CD14-positive monocyte (primary cell): ENCODE measurements around the gene NFU1. TPM values are rescaled to one million over a fixed set of nuclear protein-coding genes. Genes with fewer than 3 reads are reported as not detected.
"Not testable (repeated sequence)": the region's sequence is repeated elsewhere in the genome, so short reads cannot be mapped to it uniquely, and the experiment has no call there.

Experiments
- DNase-seq, 3 donors: peaks; one replicate each; pipeline ENCODE4 v3.0.0-alpha.2; 2011 to 2022
- H2AFZ ChIP-seq: 2 replicates; pipeline ENCODE4 v1.6.0; 2012; ENCODE audit warnings: mild to moderate bottlenecking, low read depth, low read length, inconsistent platforms; ENCODE audit not compliant: insufficient read depth, poor library complexity, severe bottlenecking
- H3K27ac ChIP-seq, 2 donors: 1 replicate in 1 of 2; 2 replicates in 1 of 2; pipeline ENCODE4 v1.5.1; 2012 to 2013; ENCODE audit warnings: low read length in 2 of 2, control low read depth in 1 of 2, inconsistent platforms in 1 of 2, low read depth in 1 of 2, mild to moderate bottlenecking in 1 of 2
- H3K27me3 ChIP-seq, 2 donors: one replicate each; pipeline versions ENCODE4 v1.6.0 to v1.6.1; 2011 to 2013; ENCODE audit warnings: low read length in 2 of 2; ENCODE audit not compliant: control insufficient read depth in 2 of 2, insufficient read depth in 2 of 2
- H3K36me3 ChIP-seq, 2 donors: replicated peaks in 1 of 2; 1 replicate in 1 of 2; 2 replicates in 1 of 2; pipeline versions ENCODE4 v1.5.1 to v1.6.1; 2012 to 2013; ENCODE audit warnings: low read length in 2 of 2, control low read depth in 1 of 2, inconsistent platforms in 1 of 2, mild to moderate bottlenecking in 1 of 2; ENCODE audit not compliant: insufficient read depth in 2 of 2, control insufficient read depth in 1 of 2
- H3K4me1 ChIP-seq, 2 donors: 1 replicate in 1 of 2; 2 replicates in 1 of 2; pipeline versions ENCODE4 v1.5.1 to v1.6.1; 2012 to 2013; ENCODE audit warnings: low read length in 2 of 2, control low read depth in 1 of 2, inconsistent platforms in 1 of 2, mild to moderate bottlenecking in 1 of 2, moderate library complexity in 1 of 2; ENCODE audit not compliant: insufficient read depth in 2 of 2, control insufficient read depth in 1 of 2
- H3K4me2 ChIP-seq: replicated peaks from 2 replicates; pipeline ENCODE3; 2012; ENCODE audit warnings: low read length, moderate library complexity, mild to moderate bottlenecking; ENCODE audit not compliant: poor library complexity, severe bottlenecking; ENCODE audit errors: extremely low read depth
- H3K4me3 ChIP-seq, 3 experiments: fragments of 200-600 bp in 1 of 3; sonication (generic) in 1 of 3; replicated peaks in 1 of 3; 1 replicate in 2 of 3; 2 replicates in 1 of 3; pipeline ENCODE4 v1.5.1; 2011 to 2013; ENCODE audit warnings: low read length in 3 of 3, mild to moderate bottlenecking in 3 of 3, control low read depth in 2 of 3, low read depth in 2 of 3, inconsistent platforms in 1 of 3, moderate library complexity in 1 of 3
- H3K79me2 ChIP-seq: 2 replicates; pipeline ENCODE4 v1.6.0; 2012; ENCODE audit warnings: mild to moderate bottlenecking, control low read depth, inconsistent platforms, low read length, moderate library complexity; ENCODE audit not compliant: insufficient read depth
- H3K9ac ChIP-seq: 2 replicates; pipeline ENCODE4 v1.6.0; 2017; ENCODE audit warnings: low read length, mild to moderate bottlenecking; ENCODE audit not compliant: insufficient read depth, poor library complexity, severe bottlenecking
- H3K9me3 ChIP-seq, 2 donors: replicated peaks in 1 of 2; 1 replicate in 1 of 2; 2 replicates in 1 of 2; pipeline versions ENCODE4 v1.5.1 to v1.6.1; 2012 to 2013; ENCODE audit warnings: low read length in 2 of 2, control low read depth in 1 of 2; ENCODE audit not compliant: control insufficient read depth in 1 of 2, insufficient read depth in 1 of 2
- H4K20me1 ChIP-seq: 2 replicates; pipeline ENCODE4 v1.6.0; 2012; ENCODE audit warnings: mild to moderate bottlenecking, low read length, control low read depth, moderate library complexity; ENCODE audit not compliant: insufficient read depth
- H3K27ac Mint-ChIP-seq, 7 donors: one replicate each; pipeline ENCODE4 v1.8.0; 2020; ENCODE audit warnings: mild to moderate bottlenecking in 7 of 7, mixed read lengths in 7 of 7, moderate library complexity in 6 of 7, inconsistent platforms in 2 of 7
- H3K27me3 Mint-ChIP-seq, 3 donors: one replicate each; pipeline ENCODE4 v1.8.0; 2021 to 2022; ENCODE audit warnings: low read depth in 3 of 3, mild to moderate bottlenecking in 3 of 3, mixed read lengths in 3 of 3, moderate library complexity in 3 of 3, inconsistent platforms in 1 of 3
- H3K36me3 Mint-ChIP-seq, 2 donors: one replicate each; pipeline ENCODE4 v1.8.0; 2020; ENCODE audit warnings: mixed read lengths in 2 of 2, inconsistent platforms in 1 of 2, mild to moderate bottlenecking in 1 of 2
- H3K4me1 Mint-ChIP-seq: one replicate; pipeline ENCODE4 v1.8.0; 2020; ENCODE audit warnings: mild to moderate bottlenecking, mixed read lengths
- H3K4me3 Mint-ChIP-seq, 2 donors: one replicate each; pipeline ENCODE4 v1.8.0; 2020; ENCODE audit warnings: mild to moderate bottlenecking in 2 of 2, mixed read lengths in 2 of 2, moderate library complexity in 1 of 2
- H3K9me3 Mint-ChIP-seq, 7 donors: one replicate each; pipeline ENCODE4 v1.8.0; 2020 to 2022; ENCODE audit warnings: mixed read lengths in 7 of 7, mild to moderate bottlenecking in 6 of 7, moderate library complexity in 6 of 7, inconsistent platforms in 2 of 7
- WGBS: methylation state at CpG from one replicate; pipeline ENCODE4 v1.1.5; 2013; ENCODE audit warnings: missing lambda C conversion rate; ENCODE audit not compliant: insufficient coverage; 5-methylcytosine and 5-hydroxymethylcytosine counted together
- intact Hi-C, 2 donors: fragments of 100-400 bp; cut with micrococcal nuclease; formaldehyde crosslinking; loops; one replicate each; pipeline versions ENCODE4 v1.15.0 to v1.15.1; 2023
- polyA plus RNA-seq, 3 donors: library from polyadenylated mRNA; depleted of rRNA in 1 of 3; unstranded in 2 of 3; stranded (reverse) in 1 of 3; fragments of 300-500 nt in 2 of 3; fragments of >200 nt in 1 of 3; fragmentation: Illumina TruSeq in 2 of 3; gene quantifications; 1 replicate in 2 of 3; 2 replicates in 1 of 3; pipeline ENCODE4 v1.2.3, GENCODE V29; 2012 to 2021
- TF ChIP-seq, protein P1 (sequence below): fragments of 200-600 bp; IDR thresholded peaks from one replicate; pipeline ENCODE4 v1.8.0; 2022; ENCODE audit warnings: antibody characterized with exemption, mild to moderate bottlenecking

NFU1 gene
- polyA plus RNA-seq, 3 donors, result 10.5 to 56.1 (median 43.0) TPM

DNA sequence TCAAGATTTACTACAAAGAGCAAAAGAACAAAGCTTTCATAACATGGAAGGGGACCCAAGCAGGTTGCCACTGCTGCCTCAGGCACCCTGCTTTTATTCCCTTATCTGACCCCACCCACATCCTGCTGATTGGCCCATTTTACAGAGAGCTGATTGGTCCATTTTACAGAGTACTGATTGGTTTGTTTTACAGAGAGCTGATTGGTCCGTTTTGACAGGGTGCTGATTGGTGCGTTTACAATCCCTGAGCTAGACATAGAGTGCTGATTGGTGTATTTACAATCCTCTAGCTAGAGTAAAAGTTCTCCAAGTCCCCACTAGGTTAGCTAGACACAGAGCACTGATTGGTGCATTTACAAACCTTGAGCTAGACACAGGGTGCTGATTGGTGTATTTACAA is 2.3 kb upstream of the NFU1 start:
- WGBS, result no CpG with 5 or more reads among the region's 2 CpGs
- not testable (repeated sequence) for H3K36me3 ChIP-seq, H2AFZ ChIP-seq, H3K27me3 ChIP-seq, H3K4me2 ChIP-seq, H4K20me1 ChIP-seq, H3K36me3 Mint-ChIP-seq, H3K27me3 Mint-ChIP-seq, H3K9ac ChIP-seq, H3K27ac ChIP-seq, H3K4me3 Mint-ChIP-seq, H3K9me3 Mint-ChIP-seq, H3K4me3 ChIP-seq, H3K9me3 ChIP-seq, DNase-seq
- peaks cover 19 to 20% of the 10 kb centered on the region in 2 donors for H3K4me1 ChIP-seq
- peaks cover 15% of the 10 kb centered on the region for H3K79me2 ChIP-seq
- Mint-ChIP-seq H3K4me1 (peaks cover 29% of the 10 kb centered on the region), H3K27ac (peak overlapping the region in 1 of 7 donors; percentile 31)
- intact Hi-C loops, result loop anchor here (5.0 kb wide), 1 partner anchor 52 kb away; the partner anchor contains the start of gene GFPT1 (in 2 of the 2)

DNA sequence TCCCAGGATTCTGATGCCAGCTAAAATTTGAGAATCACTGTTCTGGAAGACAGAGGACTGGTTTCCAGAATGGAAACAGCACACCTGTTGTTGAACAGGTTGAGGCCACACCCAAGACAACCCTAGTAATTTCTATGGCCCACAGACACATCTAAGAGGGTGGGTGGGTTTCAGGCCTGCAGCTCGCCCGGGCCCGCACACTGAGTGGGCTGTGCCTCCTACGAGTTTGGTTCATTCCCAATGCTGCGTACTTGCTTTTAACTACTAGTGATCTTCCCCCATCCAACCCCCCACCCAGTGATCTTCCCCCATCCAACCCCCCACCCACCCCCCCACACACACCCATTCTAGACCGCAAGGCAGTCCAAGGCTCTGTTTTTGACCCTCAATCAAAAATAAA is 1.3 kb upstream of the NFU1 start:
- Mint-ChIP-seq H3K36me3 (peaks cover 0 to 2% of the 10 kb centered on the region in 2 donors), H3K27me3 (no peaks in the 10 kb centered on the region), H3K27ac (peak overlapping the region in 6 of 7 donors; percentile 66 to 100 (median 98)), H3K4me3 (no peak overlapping the region), H3K9me3 (peaks cover 3 to 10% (median 6%) of the 10 kb centered on the region in 7 donors), H3K4me1 (peaks cover 32% of the 10 kb centered on the region)
- Histone ChIP-seq H3K36me3 (no peaks in the 10 kb centered on the region), H3K9ac (no peak overlapping the region), H3K9me3 (peaks cover 0 to 3% of the 10 kb centered on the region in 2 donors), H3K27ac (peak overlapping the region; percentile 96 to 97), H3K4me2 (no peak overlapping the region), H4K20me1 (no peaks in the 10 kb centered on the region), H2AFZ (peak overlapping the region; percentile 94), H3K4me1 (peaks cover 19 to 20% of the 10 kb centered on the region in 2 donors), H3K79me2 (peaks cover 17% of the 10 kb centered on the region), H3K4me3 (no peak overlapping the region), H3K27me3 (no peaks in the 10 kb centered on the region)
- no CpG with 5 or more reads among the region's 6 CpGs for WGBS
- TF ChIP-seq, protein P1, sequence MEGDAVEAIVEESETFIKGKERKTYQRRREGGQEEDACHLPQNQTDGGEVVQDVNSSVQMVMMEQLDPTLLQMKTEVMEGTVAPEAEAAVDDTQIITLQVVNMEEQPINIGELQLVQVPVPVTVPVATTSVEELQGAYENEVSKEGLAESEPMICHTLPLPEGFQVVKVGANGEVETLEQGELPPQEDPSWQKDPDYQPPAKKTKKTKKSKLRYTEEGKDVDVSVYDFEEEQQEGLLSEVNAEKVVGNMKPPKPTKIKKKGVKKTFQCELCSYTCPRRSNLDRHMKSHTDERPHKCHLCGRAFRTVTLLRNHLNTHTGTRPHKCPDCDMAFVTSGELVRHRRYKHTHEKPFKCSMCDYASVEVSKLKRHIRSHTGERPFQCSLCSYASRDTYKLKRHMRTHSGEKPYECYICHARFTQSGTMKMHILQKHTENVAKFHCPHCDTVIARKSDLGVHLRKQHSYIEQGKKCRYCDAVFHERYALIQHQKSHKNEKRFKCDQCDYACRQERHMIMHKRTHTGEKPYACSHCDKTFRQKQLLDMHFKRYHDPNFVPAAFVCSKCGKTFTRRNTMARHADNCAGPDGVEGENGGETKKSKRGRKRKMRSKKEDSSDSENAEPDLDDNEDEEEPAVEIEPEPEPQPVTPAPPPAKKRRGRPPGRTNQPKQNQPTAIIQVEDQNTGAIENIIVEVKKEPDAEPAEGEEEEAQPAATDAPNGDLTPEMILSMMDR, result no peak
- intact Hi-C loops, result loop anchor here (5.0 kb wide), 1 partner anchor 51 kb away; the partner anchor contains the start of gene GFPT1 (in 2 of the 2)
- DNase-seq, result no peak
